ENCODE measurements around the gene HTT. TPM values are rescaled to one million over a fixed set of nuclear protein-coding genes. Genes with fewer than 3 reads are reported as not detected.

Gene HTT
- total and polyA plus RNA-seq, 2 of the 13 experiments (the other 11 are each of a cell fraction or from before 2014, with no cell fraction given), result 17.5 to 19.5 TPM

DNA sequence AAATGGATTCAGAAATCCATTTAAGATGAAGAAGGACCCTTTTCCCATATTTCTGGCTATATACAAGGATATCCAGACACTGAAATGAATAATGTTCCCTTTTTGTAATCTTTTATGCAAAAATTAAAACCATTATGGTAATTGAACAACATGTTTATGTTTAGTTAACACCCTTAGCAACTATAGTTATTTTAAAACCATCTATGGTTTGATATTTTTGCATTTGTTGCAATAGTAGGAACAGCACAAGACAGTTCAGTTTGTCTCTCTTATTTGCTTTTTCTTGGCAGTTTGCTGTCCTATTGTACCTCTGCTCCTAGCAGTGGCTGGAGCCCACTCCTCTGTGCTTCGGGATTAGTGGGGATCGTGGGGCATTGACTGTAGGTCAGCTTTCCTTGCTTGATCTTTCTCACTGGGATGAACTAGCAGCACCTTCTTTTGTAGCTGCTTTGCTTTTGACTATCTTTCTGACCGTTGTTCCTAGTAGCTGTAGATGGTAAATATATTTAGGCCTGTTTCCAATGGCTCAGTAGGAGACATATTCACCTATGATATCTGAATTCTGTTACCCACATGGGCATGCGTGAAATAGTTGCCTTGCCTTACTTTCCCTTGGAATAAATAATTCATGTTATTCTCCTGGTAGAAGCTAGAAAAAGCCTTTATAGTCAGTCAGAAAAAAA lies 12.8 kb downstream of the HTT start (continued):
- TF ChIP-seq, protein P1, sequence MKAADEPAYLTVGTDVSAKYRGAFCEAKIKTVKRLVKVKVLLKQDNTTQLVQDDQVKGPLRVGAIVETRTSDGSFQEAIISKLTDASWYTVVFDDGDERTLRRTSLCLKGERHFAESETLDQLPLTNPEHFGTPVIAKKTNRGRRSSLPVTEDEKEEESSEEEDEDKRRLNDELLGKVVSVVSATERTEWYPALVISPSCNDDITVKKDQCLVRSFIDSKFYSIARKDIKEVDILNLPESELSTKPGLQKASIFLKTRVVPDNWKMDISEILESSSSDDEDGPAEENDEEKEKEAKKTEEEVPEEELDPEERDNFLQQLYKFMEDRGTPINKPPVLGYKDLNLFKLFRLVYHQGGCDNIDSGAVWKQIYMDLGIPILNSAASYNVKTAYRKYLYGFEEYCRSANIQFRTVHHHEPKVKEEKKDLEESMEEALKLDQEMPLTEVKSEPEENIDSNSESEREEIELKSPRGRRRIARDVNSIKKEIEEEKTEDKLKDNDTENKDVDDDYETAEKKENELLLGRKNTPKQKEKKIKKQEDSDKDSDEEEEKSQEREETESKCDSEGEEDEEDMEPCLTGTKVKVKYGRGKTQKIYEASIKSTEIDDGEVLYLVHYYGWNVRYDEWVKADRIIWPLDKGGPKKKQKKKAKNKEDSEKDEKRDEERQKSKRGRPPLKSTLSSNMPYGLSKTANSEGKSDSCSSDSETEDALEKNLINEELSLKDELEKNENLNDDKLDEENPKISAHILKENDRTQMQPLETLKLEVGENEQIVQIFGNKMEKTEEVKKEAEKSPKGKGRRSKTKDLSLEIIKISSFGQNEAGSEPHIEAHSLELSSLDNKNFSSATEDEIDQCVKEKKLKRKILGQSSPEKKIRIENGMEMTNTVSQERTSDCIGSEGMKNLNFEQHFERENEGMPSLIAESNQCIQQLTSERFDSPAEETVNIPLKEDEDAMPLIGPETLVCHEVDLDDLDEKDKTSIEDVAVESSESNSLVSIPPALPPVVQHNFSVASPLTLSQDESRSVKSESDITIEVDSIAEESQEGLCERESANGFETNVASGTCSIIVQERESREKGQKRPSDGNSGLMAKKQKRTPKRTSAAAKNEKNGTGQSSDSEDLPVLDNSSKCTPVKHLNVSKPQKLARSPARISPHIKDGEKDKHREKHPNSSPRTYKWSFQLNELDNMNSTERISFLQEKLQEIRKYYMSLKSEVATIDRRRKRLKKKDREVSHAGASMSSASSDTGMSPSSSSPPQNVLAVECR (CRISPR knock-in tag; IDR thresholded peaks at IDR 0.05; ENCODE audit: borderline replicate concordance), result no peak
- TF ChIP-seq POGZ (CRISPR knock-in tag; IDR thresholded peaks at IDR 0.05), result no peak
- TF ChIP-seq, protein P2, sequence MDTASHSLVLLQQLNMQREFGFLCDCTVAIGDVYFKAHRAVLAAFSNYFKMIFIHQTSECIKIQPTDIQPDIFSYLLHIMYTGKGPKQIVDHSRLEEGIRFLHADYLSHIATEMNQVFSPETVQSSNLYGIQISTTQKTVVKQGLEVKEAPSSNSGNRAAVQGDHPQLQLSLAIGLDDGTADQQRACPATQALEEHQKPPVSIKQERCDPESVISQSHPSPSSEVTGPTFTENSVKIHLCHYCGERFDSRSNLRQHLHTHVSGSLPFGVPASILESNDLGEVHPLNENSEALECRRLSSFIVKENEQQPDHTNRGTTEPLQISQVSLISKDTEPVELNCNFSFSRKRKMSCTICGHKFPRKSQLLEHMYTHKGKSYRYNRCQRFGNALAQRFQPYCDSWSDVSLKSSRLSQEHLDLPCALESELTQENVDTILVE (CRISPR knock-in tag; IDR thresholded peaks at IDR 0.05), result no peak
- TF ChIP-seq ASH2L (IDR thresholded peaks at IDR 0.05; ENCODE audit: insufficient read length, low read depth, low read length), result no peak
- TF ChIP-seq EZH2 (conservative IDR thresholded peaks at IDR 0.05; ENCODE audit: low read depth, low read length), result no peak
- TF ChIP-seq SP5 (CRISPR knock-in tag; IDR thresholded peaks at IDR 0.05; ENCODE audit: borderline replicate concordance, low read depth), result no peak

DNA sequence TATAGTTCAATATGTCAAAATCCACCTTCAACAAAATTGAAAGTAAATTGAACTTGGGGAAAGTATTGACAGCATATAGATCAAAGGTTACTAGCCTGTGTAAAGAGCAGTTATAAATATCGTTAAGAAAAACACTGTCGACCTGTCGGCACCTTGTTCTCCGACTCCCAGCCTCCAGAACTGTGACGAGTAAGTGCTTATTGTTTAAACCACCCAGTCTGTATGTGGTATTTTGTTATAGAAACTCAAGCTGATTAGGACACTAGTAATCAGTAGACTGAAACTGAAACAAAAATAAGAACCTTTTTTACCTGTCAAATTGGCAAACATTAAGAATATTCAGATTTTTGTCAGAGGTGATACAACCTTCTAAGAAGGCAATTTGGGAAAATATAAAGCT lies 17.0 kb downstream of the HTT start:
- no peak for DNase-seq (ENCODE audit: low spot score)
- CTCF ChIA-PET (ENCODE audit: low intra/inter-chr PET ratio, low total read pairs), result no interaction called here

More for the DNA sequence above, 17.0 kb downstream of the HTT start:
- Histone ChIP-seq H3K79me2 (ENCODE audit: insufficient read depth, low read length) (no peaks in the 10 kb centered on the region), H3K36me3 (replicated peaks in 1 of 2; ENCODE audit: control insufficient read depth in 1 of 2, insufficient read depth in 2 of 2, low read length in 2 of 2) (peaks cover 4 to 35% of the 10 kb centered on the region in 2 experiments; a peak in 4 of 5 replicates), H3K4me1 (ENCODE audit: insufficient read depth, low read length) (peaks cover 17% of the 10 kb centered on the region), H3K27me3 (ENCODE audit: control insufficient read depth in 1 of 2, insufficient read depth in 2 of 2, low read length in 2 of 2) (no peaks in the 10 kb centered on the region), H3K4me2 (ENCODE audit: low read depth, low read length) (no peak overlapping the region), H3K9ac (ENCODE audit: insufficient read depth, low read depth, low read length) (no peak overlapping the region), H2AFZ (ENCODE audit: low read length) (no peak overlapping the region), H3K27ac (ENCODE audit: extremely low read length, insufficient read depth, low read length) (no peak overlapping the region), H3K4me3 (replicated peaks in 1 of 3; ENCODE audit: insufficient read depth in 1 of 3, low read depth in 2 of 3, low read length in 3 of 3) (no peak overlapping the region), H3K9me3 (ENCODE audit: low read length) (no peaks in the 10 kb centered on the region), H4K20me1 (ENCODE audit: insufficient read depth, low read length) (no peaks in the 10 kb centered on the region)
- no TSS peak for BruUV-seq (replicated peaks)
- no peak for FAIRE-seq
- POLR2A ChIA-PET, result no interaction called here
- in situ Hi-C loops (cut with HindIII; ENCODE audit: extremely low pct_ligation_motif_present, low pct_unique_long_range_greater_than_20kb), result no loop called here
- intact Hi-C loops (cut with micrococcal nuclease; ENCODE audit: unreplicated experiment), result no loop called here
- WGBS (ENCODE audit: low lambda C conversion rate), result 57% methylated on average over 5 of the region's 5 CpGs
- no peak for ATAC-seq
- TF ChIP-seq PAXIP1 (CRISPR knock-in tag; conservative IDR thresholded peaks at IDR 0.05) (0 out of 2 replicates have a peak, but pooled peaks have one; percentile 11), SALL1 (CRISPR knock-in tag; IDR thresholded peaks at IDR 0.05) (no peak)

All from HepG2 (cell line).